COLO668 (cell line): ENCODE results near the gene ST8SIA6.
"Not testable (repeated sequence)": the region's sequence is repeated elsewhere in the genome, so short reads cannot be mapped to it uniquely, and the experiment has no call there.

Experiments used
- DNase-seq: peaks from one replicate; lab custom pipeline; 2025; ENCODE audit not compliant: unreplicated experiment; lab: John Stamatoyannopoulos, UW

The ST8SIA6 gene

GRCh38 chr10:17427666-17428350, 26.6 kb downstream of the ST8SIA6 start:
- DNase-seq = no peak

DNA sequence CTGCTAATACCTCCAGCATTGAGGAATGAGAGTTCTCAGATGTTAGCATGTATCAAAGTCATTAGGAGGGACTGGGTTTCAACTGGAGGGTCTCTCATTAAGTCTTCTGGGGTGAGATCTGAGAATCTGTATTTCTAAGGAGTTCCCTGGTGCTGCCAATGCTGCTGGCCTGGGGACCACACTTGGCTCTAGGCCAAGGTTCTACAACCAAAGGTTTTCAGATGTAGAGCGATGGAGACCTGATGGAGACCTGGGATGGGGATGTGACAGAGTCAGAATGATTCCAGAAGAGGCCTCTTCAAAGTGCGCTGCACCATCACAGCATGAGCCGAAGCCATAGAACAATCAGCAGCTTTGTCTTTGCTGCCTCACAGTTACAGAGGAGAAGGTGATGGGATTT, 27.2 kb downstream of the ST8SIA6 start:
- no peak for DNase-seq

DNA sequence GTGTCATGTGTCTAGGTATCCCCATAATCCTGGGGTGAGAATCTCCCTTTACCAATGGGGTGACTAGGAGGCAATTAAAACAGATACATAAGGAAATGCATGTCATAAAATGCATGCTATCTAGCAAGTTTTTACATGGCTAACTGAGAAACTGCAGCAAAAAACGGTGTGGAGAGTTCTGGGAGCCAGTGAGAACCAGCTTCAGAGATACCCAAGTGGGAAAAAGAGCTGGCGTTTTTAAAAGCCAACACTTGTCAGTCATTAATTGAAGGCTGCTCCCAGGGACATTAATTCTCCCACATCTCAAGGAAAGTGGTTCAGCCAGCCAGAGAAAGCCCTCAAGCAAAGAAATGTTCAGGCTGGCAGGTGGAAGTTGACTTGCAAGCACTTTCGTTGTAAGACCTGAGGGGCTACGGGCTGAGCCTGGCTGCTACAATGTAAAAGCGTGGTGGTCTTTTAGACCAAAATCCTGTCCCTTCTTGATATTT, 28.1 kb downstream of the ST8SIA6 start:
- no peak for DNase-seq

- DNase-seq = no peak
Observed at GRCh38 chr10:17425584-17426262, 28.7 kb downstream of the ST8SIA6 start.

GRCh38 chr10:17423632-17424186, 30.7 kb downstream of the ST8SIA6 start:
- DNase-seq = no peak

DNA sequence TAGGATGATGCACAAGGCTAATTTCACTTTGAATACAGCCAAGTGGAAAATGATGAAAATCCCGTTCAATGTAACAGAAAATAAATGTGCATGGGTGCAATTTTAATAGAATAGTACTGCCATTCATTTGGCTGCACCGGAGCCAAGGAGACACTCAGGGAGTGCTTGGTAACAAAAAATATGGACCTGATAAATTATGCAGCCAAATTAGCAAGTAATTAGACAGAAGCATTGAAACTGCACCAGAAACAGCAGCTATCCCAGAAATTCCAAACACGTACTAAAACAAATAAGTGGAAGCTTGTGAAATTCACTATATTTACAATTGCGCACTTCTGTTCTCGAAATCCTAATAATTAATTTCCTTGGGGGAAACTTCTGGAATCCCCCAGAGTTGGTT, 31.5 kb downstream of the ST8SIA6 start:
- DNase-seq = no peak

- no peak for DNase-seq
Observed at GRCh38 chr10:17418249-17418648, 36.1 kb downstream of the ST8SIA6 start.

DNA sequence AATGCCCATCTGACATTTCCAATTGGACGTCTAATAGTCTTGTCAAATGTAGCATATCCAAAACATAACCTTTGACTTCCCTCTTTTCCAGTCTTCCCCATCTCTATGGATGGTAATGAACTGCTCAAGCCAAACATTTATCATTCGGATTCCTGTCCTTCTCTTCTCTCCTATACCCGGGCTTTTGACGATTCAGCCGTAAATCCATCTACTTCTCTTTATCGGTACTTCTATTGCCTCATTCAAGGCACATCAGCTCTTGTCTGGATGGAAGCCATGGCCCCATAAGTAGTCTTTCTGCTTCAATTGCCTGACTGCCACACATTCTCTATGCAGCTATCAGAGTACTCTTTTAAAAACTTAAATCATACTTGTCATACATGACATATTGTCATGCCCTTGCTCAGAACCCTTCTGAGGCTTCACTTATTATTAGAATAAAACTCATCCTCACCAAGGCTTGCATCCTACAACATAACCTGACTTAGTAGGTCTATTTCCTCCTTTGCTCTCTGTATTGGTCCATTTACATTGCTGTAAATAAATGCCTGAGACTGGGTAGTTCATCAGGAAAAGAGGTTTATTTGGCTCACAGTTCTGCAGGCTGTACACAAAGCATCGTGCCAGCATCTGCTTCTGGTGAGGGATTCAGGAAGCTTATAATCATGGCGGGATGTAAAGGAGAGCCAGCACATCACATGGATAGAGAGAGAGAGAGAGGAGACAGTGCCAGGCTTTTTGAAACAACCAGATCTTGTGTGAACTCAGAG, 37.8 kb downstream of the ST8SIA6 start:
- no peak for DNase-seq

DNA sequence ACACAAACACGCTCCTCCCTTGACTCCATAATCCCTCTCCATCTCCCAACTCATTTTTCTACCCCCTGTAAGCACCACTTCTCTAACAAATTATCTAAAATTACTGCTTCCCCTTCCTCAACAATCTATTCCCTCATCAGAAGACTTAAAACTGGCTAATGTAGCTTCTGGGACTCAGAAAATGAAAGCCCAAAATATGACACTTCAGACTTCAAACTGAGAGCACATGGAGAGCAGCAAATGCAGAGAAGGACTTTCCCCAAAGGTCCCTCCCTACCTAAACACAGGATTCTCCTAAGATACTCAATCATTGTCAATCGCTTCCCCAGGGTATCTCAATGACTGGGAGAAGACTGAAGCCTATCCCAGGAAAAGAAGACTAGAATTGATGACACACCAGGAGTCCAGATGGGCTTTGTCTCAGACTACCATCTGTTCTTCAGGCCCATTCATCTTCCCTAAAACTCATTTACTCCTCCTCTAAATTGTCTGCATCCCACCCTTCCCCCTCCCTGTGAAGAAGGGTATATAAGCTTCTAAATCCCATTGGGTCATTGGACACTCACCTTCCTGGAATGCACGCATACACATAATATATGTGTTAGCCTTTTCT, 39.2 kb downstream of the ST8SIA6 start:
- no peak for DNase-seq

DNA sequence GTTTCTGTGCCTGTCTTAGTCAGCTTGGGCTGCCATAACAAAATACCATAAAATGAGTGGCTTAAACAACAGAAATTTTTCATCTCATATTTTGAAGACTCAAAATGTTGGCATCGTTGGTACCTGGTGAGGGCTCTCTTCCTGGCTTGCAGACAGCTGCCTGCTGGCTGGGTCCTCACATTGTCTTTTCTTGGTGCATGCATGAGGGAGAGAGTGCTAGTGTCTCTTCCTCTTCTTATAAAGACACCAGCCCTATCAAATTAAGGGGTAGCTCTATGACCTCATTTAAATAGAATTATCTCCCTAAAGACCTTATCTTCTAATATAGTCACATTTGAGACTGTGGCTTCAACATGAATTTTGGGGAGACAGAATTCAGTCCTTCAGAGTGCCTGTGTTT, 39.9 kb downstream of the ST8SIA6 start:
- DNase-seq = no peak

DNA sequence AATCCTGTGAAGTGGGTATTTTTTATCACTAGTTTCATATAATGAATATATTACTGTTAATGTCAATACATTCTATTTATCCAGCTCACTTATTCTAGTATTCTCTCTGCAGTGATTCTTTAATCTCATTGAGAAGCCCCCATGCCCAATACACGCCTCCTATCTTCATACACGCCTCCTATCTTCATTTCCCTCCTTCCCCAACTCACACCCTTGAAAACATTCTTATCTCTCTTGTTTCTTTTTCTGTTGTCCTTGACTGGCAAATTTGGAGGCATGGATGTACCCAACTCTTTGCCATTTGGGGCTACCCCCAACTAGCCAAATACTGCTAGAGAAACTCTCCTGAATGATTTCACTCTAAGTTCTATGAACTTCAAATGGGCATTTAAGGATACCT, 40.5 kb downstream of the ST8SIA6 start:
- DNase-seq = no peak

DNA sequence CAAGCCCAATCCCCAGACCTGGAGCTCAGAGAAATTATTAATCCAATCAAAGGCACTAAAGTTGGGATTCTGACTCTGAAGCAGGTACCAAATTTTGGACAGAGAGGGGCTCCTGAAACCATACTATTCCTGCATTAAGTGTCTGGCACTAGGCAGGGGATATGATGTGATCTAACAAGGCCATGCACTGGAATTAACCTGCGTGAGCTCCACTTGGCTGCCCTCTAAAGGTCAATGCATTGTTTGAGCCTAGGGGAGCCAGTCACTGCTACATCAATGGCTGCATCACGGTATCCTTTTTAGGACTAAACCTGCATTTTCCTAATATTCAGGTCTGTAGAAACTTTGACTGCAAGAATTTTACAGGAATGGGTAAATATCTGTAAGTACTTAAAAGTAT, 42.1 kb downstream of the ST8SIA6 start:
- no peak for DNase-seq

DNA sequence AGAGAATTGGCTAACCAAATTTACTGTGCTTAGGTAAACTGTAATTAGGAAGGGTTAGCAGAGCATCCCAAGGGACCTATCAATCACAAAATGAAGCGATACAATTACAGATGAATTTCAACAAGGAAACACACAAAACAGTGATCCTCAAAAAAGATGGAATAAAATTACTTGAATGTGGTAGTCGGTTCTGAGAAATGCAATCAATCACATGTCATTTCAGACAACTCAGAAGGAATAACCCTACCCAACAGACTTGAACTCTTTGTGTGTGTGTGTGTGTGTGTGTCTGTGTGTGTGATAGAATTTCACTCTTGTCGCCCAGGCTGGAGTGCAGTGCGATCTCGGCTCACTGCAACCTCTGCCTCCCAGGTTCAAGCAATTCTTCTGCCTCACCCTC, 43.5 kb downstream of the ST8SIA6 start:
- no peak for DNase-seq

DNA sequence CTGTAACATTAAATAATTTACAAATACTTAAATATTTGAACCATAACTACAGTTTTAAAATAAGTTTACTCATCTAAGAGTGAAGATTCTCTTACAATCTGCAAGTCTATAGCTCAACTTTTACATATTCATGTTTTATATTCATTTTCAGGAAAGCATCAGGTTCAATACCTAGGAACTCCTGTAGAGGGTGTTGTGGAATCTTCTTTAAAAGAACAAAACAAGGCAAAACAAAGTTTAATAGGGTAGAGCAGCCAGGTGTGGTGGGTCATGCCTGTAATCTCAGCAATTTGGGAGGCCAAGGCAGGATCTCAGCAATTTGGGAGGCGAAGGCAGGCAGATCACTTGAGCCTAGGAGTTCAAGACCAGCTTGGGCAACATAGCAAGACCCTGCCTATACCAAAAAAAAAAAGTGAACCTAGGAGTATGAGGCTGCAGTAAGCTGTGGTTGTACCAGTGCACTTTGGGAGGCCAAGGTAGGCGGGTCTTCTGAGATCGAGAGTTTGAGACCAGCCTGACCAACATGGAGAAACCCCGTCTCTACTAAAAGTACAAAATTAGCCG, 45.1 kb downstream of the ST8SIA6 start:
- DNase-seq = no peak

DNA sequence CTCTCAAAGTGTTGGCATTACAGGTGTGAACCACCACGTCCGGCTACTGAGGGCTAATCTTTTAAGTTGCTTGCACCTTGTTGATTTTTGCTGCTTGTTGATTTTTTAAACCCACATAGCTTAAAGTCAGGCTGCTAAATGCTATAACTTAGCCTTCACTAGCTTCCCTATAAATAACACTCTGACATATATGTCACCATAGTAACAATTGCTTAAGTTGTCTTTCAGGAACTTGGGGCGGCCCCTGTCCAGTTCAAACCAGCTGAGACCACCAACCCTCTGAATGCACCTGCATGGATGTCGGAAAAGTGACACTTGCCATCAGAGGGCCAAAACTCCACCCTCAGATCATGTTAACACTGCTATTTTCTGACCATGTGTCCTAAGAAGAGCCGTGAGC, 47.3 kb downstream of the ST8SIA6 start:
- DNase-seq = no peak

DNA sequence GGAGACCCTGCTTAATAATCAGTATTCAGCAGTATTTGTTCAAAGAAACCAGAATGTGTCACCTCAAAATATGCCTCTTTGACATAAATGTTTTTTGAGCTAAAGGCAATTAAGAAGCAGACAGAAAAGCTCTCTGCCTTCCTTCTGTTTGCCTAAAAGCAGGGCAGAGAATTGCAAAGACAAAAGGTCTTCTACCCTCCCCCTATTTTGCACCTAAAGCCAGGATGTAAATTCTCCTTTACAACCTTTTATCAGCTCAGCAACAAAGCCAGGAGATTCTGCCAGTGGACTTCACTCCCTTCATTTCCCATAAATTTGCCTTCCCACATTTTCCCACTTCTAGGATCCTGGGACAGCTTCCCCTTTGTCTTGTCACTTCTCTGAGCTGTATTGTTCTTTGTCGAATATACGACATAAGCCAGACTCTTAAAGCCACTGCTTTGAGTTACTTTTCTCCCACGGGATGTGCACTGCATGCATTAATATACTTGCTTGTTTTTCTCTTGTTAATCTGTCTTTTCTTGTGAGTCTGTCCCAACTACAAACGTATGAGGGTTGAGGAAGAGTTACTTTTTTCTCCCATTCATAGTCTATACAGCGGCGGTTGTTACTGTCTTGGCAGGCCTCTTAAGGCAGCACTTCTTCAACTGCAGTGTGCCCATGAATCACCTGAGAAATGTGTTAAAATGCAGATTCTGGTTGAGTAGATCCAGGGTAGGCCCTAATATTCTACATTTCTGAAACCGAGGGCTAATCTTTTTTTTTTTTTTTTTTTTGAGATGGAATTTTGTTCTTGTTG, 48.2 kb downstream of the ST8SIA6 start:
- no peak for DNase-seq

DNA sequence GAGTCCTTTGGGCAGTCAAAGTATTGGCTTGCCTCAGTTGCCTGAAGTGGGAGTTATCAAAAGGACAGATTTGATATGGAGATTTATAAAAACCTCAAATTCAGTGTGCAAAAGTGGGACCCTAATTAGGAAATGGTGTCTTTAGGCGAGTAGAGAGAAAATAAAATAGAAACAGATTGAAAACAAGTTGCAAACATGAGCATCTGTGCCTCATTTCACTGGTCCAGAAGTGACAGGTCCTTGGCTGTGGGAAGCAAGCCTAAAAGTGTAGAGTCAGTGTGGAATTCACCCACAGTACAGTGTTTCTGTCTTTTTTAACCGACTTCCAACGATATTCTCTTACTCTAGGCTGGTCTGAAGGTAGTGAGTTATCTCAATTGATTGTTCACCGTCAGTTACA, 51.2 kb downstream of the ST8SIA6 start:
- no peak for DNase-seq

GRCh38 chr10:17402040-17402439, 52.4 kb downstream of the ST8SIA6 start:
- DNase-seq = not testable (repeated sequence)

DNA sequence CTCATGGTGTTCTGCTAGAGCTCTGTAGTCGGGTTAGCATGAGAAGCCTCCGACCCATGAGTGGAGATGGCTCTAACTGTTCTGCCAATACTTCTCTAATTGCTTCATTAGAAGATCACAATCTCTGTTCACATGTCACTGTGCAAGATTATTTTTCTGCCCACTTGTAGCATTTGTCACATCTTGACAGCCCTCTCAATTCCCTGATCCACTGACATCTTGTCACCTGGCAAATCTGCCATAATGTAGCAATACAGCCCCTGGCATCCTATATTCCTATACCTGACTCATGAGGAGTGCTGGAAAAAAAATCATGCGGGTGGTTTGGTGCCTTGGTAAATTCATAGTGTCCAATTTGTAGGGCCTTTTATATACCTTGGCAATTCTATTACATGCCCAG, 58.4 kb downstream of the ST8SIA6 start:
- no peak for DNase-seq

- no peak for DNase-seq
Observed at GRCh38 chr10:17394854-17395253, 59.5 kb downstream of the ST8SIA6 start.
